ENCODE data around the gene KANK2. TPM values are rescaled to one million over a fixed set of nuclear protein-coding genes. Genes with fewer than 3 reads are reported as not detected.

KANK2 gene
- total and polyA plus RNA-seq, 2 experiments from 2014 or later, result 15.9 to 65.4 TPM

GRCh38 chr19:11225815-11226214 is 28.5 kb upstream of the KANK2 start (continued):
- TF ChIP-seq CTCF (conservative IDR thresholded peaks at IDR 0.05; ENCODE audit: low read depth in 2 of 2) (no peak), ZNF331 (CRISPR knock-in tag; IDR thresholded peaks at IDR 0.05; ENCODE audit: low read depth) (no peak)

DNA sequence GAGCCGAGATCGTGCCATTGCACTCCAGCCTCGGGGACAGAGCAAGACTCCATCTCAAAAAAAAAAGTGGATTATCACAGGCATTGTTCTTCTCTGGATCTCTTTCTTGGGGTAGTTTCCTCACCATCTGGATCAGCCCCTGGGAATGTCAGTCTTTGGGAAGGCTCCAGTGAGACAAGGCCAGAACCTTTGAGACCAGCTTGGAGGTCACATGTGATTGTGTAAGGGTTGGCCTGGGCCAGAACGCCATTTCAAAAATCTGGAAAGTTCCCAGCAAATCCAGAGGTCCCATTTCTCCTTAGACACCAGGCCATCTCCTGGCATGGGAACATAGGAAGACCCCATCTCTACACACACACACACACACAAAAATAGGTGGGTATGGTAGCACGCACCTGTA is 27.8 kb upstream of the KANK2 start:
- H4K20me1 ChIP-seq (replicated peaks; ENCODE audit: insufficient read depth), result no peaks in the 10 kb centered on the region; the same call in 1 of the 2 replicates
- no peak overlapping the region for H3K4me3 ChIP-seq
- Mint-ChIP-seq H3K27ac (no peak overlapping the region), H3K4me3 (no peak overlapping the region), H3K9me3 (peaks cover 8% of the 10 kb centered on the region; the same call in 2 of the 3 replicates), H3K4me1 (peaks cover 2% of the 10 kb centered on the region; the same call in 1 of the 3 replicates), H3K36me3 (ENCODE audit: low read depth) (peaks cover 45% of the 10 kb centered on the region), H3K27me3 (ENCODE audit: insufficient read depth, low read depth, poor library complexity) (peaks cover 13% of the 10 kb centered on the region)
- no peak overlapping the region for H2AFZ ChIP-seq
- H3K79me2 ChIP-seq (replicated peaks; ENCODE audit: insufficient read depth), result no peaks in the 10 kb centered on the region
- H3K27me3 ChIP-seq (ENCODE audit: insufficient read depth), result no peaks in the 10 kb centered on the region
- TF ChIP-seq CTCF (conservative IDR thresholded peaks at IDR 0.05; ENCODE audit: low read depth in 2 of 2) (no peak), ZNF114 (CRISPR knock-in tag; IDR thresholded peaks at IDR 0.05) (no peak), POLR2AphosphoS5 (IDR thresholded peaks at IDR 0.05; ENCODE audit: low read depth) (no peak), EZH2phosphoT487 (IDR thresholded peaks at IDR 0.05; ENCODE audit: unreplicated experiment) (no peak), JUNB (IDR thresholded peaks at IDR 0.05; ENCODE audit: unreplicated experiment) (no peak), STAT1 (IDR thresholded peaks at IDR 0.05; ENCODE audit: unreplicated experiment) (no peak), EZH2 (IDR thresholded peaks at IDR 0.05; ENCODE audit: low read depth, unreplicated experiment) (no peak), NANOG (IDR thresholded peaks at IDR 0.05; ENCODE audit: borderline replicate concordance) (no peak), ZNF331 (CRISPR knock-in tag; IDR thresholded peaks at IDR 0.05; ENCODE audit: low read depth) (no peak)
- TF ChIP-seq, protein P1, sequence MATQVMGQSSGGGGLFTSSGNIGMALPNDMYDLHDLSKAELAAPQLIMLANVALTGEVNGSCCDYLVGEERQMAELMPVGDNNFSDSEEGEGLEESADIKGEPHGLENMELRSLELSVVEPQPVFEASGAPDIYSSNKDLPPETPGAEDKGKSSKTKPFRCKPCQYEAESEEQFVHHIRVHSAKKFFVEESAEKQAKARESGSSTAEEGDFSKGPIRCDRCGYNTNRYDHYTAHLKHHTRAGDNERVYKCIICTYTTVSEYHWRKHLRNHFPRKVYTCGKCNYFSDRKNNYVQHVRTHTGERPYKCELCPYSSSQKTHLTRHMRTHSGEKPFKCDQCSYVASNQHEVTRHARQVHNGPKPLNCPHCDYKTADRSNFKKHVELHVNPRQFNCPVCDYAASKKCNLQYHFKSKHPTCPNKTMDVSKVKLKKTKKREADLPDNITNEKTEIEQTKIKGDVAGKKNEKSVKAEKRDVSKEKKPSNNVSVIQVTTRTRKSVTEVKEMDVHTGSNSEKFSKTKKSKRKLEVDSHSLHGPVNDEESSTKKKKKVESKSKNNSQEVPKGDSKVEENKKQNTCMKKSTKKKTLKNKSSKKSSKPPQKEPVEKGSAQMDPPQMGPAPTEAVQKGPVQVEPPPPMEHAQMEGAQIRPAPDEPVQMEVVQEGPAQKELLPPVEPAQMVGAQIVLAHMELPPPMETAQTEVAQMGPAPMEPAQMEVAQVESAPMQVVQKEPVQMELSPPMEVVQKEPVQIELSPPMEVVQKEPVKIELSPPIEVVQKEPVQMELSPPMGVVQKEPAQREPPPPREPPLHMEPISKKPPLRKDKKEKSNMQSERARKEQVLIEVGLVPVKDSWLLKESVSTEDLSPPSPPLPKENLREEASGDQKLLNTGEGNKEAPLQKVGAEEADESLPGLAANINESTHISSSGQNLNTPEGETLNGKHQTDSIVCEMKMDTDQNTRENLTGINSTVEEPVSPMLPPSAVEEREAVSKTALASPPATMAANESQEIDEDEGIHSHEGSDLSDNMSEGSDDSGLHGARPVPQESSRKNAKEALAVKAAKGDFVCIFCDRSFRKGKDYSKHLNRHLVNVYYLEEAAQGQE (IDR thresholded peaks at IDR 0.05; ENCODE audit: unreplicated experiment), result no peak
- peaks cover 7% of the 10 kb centered on the region for H3F3A ChIP-seq (replicated peaks; ENCODE audit: low read depth)
- peaks cover 10% of the 10 kb centered on the region for H3K36me3 ChIP-seq (ENCODE audit: insufficient read depth)
- no peaks in the 10 kb centered on the region for H3K9me2 ChIP-seq (ENCODE audit: insufficient read depth)
- no peak for DNase-seq (ENCODE audit: low spot score)
- H3K27ac ChIP-seq (ENCODE audit: low read depth), result no peak overlapping the region
- H3K4me2 ChIP-seq, result no peak overlapping the region
- no peak for ATAC-seq
- 0 out of 2 replicates have a peak, but pooled peaks cover 3% of the 10 kb centered on the region for H3K4me1 ChIP-seq (ENCODE audit: insufficient read depth)

Measured in GM23338 (cell line).